GM19467 (cell line): Measurements from ENCODE around the gene REST.

Source experiments
- ATAC-seq: cut with Tn5 transposase; IDR thresholded peaks from one replicate; pipeline ENCODE4 v1.9.1; 2021; ENCODE audit warnings: mild to moderate bottlenecking, moderate library complexity; ENCODE audit not compliant: unreplicated experiment

The REST gene

GRCh38 chr4:56976837-56977320 lies 69.2 kb downstream of the REST start:
- peak; percentile 24 for ATAC-seq

- ATAC-seq, result peak; percentile 80
Measured at GRCh38 chr4:56977321-56978012, 69.8 kb downstream of the REST start, which contains the start of gene NOA1. TSS of gene NOA1 (minus strand) at chr4:56977606. CDS start at chr4:56977585, 21 bp downstream.

- ATAC-seq, result peak; percentile 48
Measured at GRCh38 chr4:56978750-56979303, 71.1 kb downstream of the REST start, which contains the start of gene POLR2B. TSS of gene POLR2B (plus strand) at chr4:56978896. CDS start at chr4:56978986, 90 bp downstream.

- no peak for ATAC-seq
Measured at GRCh38 chr4:56979421-56980072, 71.8 kb downstream of the REST start.

- ATAC-seq, result no peak
Measured at GRCh38 chr4:56981795-56982201, 74.1 kb downstream of the REST start.

- no peak for ATAC-seq
Measured at GRCh38 chr4:56986192-56986591, 78.5 kb downstream of the REST start.

GRCh38 chr4:56986952-56987351 lies 79.3 kb downstream of the REST start:
- no peak for ATAC-seq

GRCh38 chr4:56990109-56990905 lies 82.6 kb downstream of the REST start:
- ATAC-seq, result no peak

- ATAC-seq, result no peak
Measured at GRCh38 chr4:56995525-56995924, 87.8 kb downstream of the REST start.

GRCh38 chr4:56999751-57000150 lies 92.1 kb downstream of the REST start:
- ATAC-seq, result no peak

GRCh38 chr4:57013543-57014120 lies 105.9 kb downstream of the REST start:
- no peak for ATAC-seq
